HepG2 (cell line): ENCODE measurements around the gene SEC24B. TPM values are rescaled to one million over a fixed set of nuclear protein-coding genes. Genes with fewer than 3 reads are reported as not detected.

Experiments used
- AFF4 ChIP-seq: sonication (generic); formaldehyde crosslinking; IDR thresholded peaks from 2 replicates; pipeline ENCODE4 v1.4.0; 2020; ENCODE audit warnings: missing genetic modification reagents
- ATF7 ChIP-seq, 2 experiments: fragments of 450-650 bp in 1 of 2; sonication (generic) in 1 of 2; formaldehyde crosslinking in 1 of 2; IDR thresholded peaks; 2 replicates each; pipeline versions ENCODE4 v1.4.0 to v1.6.1; 2016 to 2020; ENCODE audit warnings: antibody characterized with exemption in 1 of 2, mild to moderate bottlenecking in 1 of 2, missing genetic modification reagents in 1 of 2
- CAMTA2 ChIP-seq: sonication (generic); formaldehyde crosslinking; IDR thresholded peaks from 2 replicates; pipeline ENCODE4 v1.4.0; 2020; ENCODE audit warnings: mild to moderate bottlenecking, missing genetic modification reagents, borderline replicate concordance
- DPF2 ChIP-seq: sonication (generic); formaldehyde crosslinking; IDR thresholded peaks from 2 replicates; pipeline ENCODE4 v1.4.0; 2020; ENCODE audit warnings: mild to moderate bottlenecking, low read depth, missing genetic modification reagents, borderline replicate concordance
- EEA1 ChIP-seq: sonication (generic); formaldehyde crosslinking; IDR thresholded peaks from 2 replicates; pipeline ENCODE4 v1.5.1; 2020; ENCODE audit warnings: mild to moderate bottlenecking, missing genetic modification reagents, borderline replicate concordance
- FOSL2 ChIP-seq: sonication (generic); formaldehyde crosslinking; IDR thresholded peaks from 2 replicates; pipeline ENCODE4 v1.4.0; 2020; ENCODE audit warnings: missing genetic modification reagents
- FOXJ3 ChIP-seq: sonication (generic); formaldehyde crosslinking; IDR thresholded peaks from 2 replicates; pipeline ENCODE4 v1.4.0; 2020; ENCODE audit warnings: missing genetic modification reagents, mild to moderate bottlenecking, borderline replicate concordance
- FOXO1 ChIP-seq: sonication (generic); formaldehyde crosslinking; IDR thresholded peaks from 2 replicates; pipeline ENCODE4 v1.4.0; 2020; ENCODE audit warnings: missing genetic modification reagents
- FUBP1 ChIP-seq: sonication (generic); formaldehyde crosslinking; IDR thresholded peaks from 2 replicates; pipeline ENCODE4 v1.5.1; 2020; ENCODE audit warnings: missing genetic modification reagents, mild to moderate bottlenecking, borderline replicate concordance
- GRHL1 ChIP-seq: sonication (generic); formaldehyde crosslinking; conservative IDR thresholded peaks from 2 replicates; pipeline ENCODE4 v1.8.0; 2022; ENCODE audit warnings: missing genetic modification reagents
- HNF4A ChIP-seq: sonication (generic); formaldehyde crosslinking; IDR thresholded peaks from 2 replicates; pipeline ENCODE4 v1.4.0; 2020; ENCODE audit warnings: missing genetic modification reagents
- JUN ChIP-seq: sonication (generic); formaldehyde crosslinking; IDR thresholded peaks from 2 replicates; pipeline ENCODE4 v1.4.0; 2020; ENCODE audit warnings: mild to moderate bottlenecking, missing genetic modification reagents
- KDM5A ChIP-seq: fragments of 200-600 bp; sonication (generic); IDR thresholded peaks from 2 replicates; pipeline ENCODE4 v1.7.0; 2018; ENCODE audit warnings: antibody characterized with exemption, mild to moderate bottlenecking, low read length, borderline replicate concordance
- KLF16 ChIP-seq, 2 experiments: sonication (generic) in 1 of 2; formaldehyde crosslinking in 1 of 2; IDR thresholded peaks; 2 replicates each; pipeline versions ENCODE4 v1.6.1 to v1.8.0; 2016 to 2023; ENCODE audit warnings: missing genetic modification reagents in 2 of 2, missing compliant biosample characterization in 1 of 2
- MYC ChIP-seq: sonication (generic); formaldehyde crosslinking; IDR thresholded peaks from 2 replicates; pipeline ENCODE4 v1.9.0; 2021; ENCODE audit warnings: missing genetic modification reagents, borderline replicate concordance
- NFE2L2 ChIP-seq: fragments of 150-350 bp; IDR thresholded peaks from 2 replicates; pipeline ENCODE4 v1.6.1; 2014; ENCODE audit warnings: low read length
- NFKBIZ ChIP-seq: IDR thresholded peaks from 2 replicates; pipeline ENCODE4 v1.6.1; 2018; ENCODE audit warnings: missing genetic modification reagents, missing compliant biosample characterization
- RAD51 ChIP-seq: fragments of 450-650 bp; IDR thresholded peaks from 2 replicates; pipeline ENCODE4 v1.6.1; 2016; ENCODE audit warnings: borderline replicate concordance
- STAT5B ChIP-seq: sonication (generic); formaldehyde crosslinking; IDR thresholded peaks from 2 replicates; pipeline ENCODE4 v1.4.0; 2020; ENCODE audit warnings: missing genetic modification reagents
- ZNF256 ChIP-seq: sonication (generic); formaldehyde crosslinking; conservative IDR thresholded peaks from 2 replicates; pipeline ENCODE4 v1.4.0; 2020; ENCODE audit warnings: missing genetic modification reagents
- ZNF329 ChIP-seq: sonication (generic); formaldehyde crosslinking; IDR thresholded peaks from 2 replicates; pipeline ENCODE4 v1.9.0; 2021; ENCODE audit warnings: low read depth, mild to moderate bottlenecking, missing genetic modification reagents
- ZNF652 ChIP-seq: IDR thresholded peaks from 2 replicates; pipeline ENCODE4 v1.6.1; 2016; ENCODE audit warnings: low read depth, borderline replicate concordance
- ZSCAN31 ChIP-seq: sonication (generic); formaldehyde crosslinking; IDR thresholded peaks from 2 replicates; pipeline ENCODE4 v1.5.0; 2020; ENCODE audit warnings: low read depth, mild to moderate bottlenecking, missing genetic modification reagents
- polyA plus RNA-seq, 8 experiments: library from polyadenylated mRNA; depleted of rRNA in 3 of 8; stranded (reverse) in 7 of 8; unstranded in 1 of 8; fragments of >200 nt; fragmentation: Illumina TruSeq in 4 of 8; extraction: Trizol in 4 of 8; gene quantifications; 2 replicates each; pipeline versions ENCODE4 v1.2.1 to v1.2.3, GENCODE V29; 2011 to 2016; ENCODE audit warnings: low read depth in 4 of 8, missing spikeins in 1 of 8, mixed read lengths in 1 of 8; ENCODE audit not compliant: insufficient read depth in 1 of 8
- total RNA-seq, 5 experiments: library from RNA; depleted of rRNA; stranded (reverse); fragments of >200 nt; fragmentation: Illumina TruSeq; extraction: Trizol; gene quantifications; 2 replicates each; pipeline ENCODE4 v1.2.3, GENCODE V29; 2016; ENCODE audit warnings: low read depth in 1 of 5

The SEC24B gene
- total and polyA plus RNA-seq, 2 of the 13 experiments (the other 11 are each of a cell fraction or from before 2014, with no cell fraction given), result 14.6 to 39.0 TPM

- no peak for TF ChIP-seq GRHL1
- no peak for TF ChIP-seq NFKBIZ (CRISPR knock-in tag)
- no peak for TF ChIP-seq AFF4
- no peak for TF ChIP-seq DPF2 (CRISPR knock-in tag)
- no peak for TF ChIP-seq ATF7 (IDR thresholded peaks at IDR 0.05)
- no peak for TF ChIP-seq ATF7 (CRISPR knock-in tag; IDR thresholded peaks at IDR 0.05)
- no peak for TF ChIP-seq FOXO1
- TF ChIP-seq ZNF652 (CRISPR knock-in tag), result no peak
- TF ChIP-seq FOXJ3 (CRISPR knock-in tag), result no peak
- TF ChIP-seq ZNF329 (CRISPR knock-in tag), result peak; percentile 81
- TF ChIP-seq FUBP1 (CRISPR knock-in tag), result no peak
- TF ChIP-seq KDM5A, result no peak
- TF ChIP-seq HNF4A (CRISPR knock-in tag), result no peak
- no peak for TF ChIP-seq RAD51
- no peak for TF ChIP-seq FOSL2
- TF ChIP-seq ZNF256, result no peak
- peak; percentile 96 for TF ChIP-seq ZSCAN31 (CRISPR knock-in tag)
- TF ChIP-seq STAT5B (CRISPR knock-in tag), result no peak
- TF ChIP-seq CAMTA2 (CRISPR knock-in tag), result no peak
- peak in 1 of 2 experiments; percentile 63; a peak in 1 of 4 replicates for TF ChIP-seq KLF16 (CRISPR knock-in tag; IDR thresholded peaks at IDR 0.05)
- TF ChIP-seq MYC (CRISPR knock-in tag), result peak; percentile 44
- TF ChIP-seq NFE2L2, result no peak
- TF ChIP-seq EEA1, result peak; percentile 59; the same call in 1 of the 2 replicates
- TF ChIP-seq JUN (CRISPR knock-in tag), result no peak
These were observed at the start of gene SEC24B (continued) for GRCh38 chr4:109433205-109434006.
